HepG2 (cell line): ENCODE measurements around the gene EPHA6. TPM values are rescaled to one million over a fixed set of nuclear protein-coding genes. Genes with fewer than 3 reads are reported as not detected.

Source experiments
- ARNTL ChIP-seq: sonication (generic); formaldehyde crosslinking; IDR thresholded peaks from 2 replicates; pipeline ENCODE4 v1.4.0; 2020; ENCODE audit warnings: mild to moderate bottlenecking, missing genetic modification reagents
- MED13 ChIP-seq: sonication (generic); formaldehyde crosslinking; IDR thresholded peaks from 2 replicates; pipeline ENCODE4 v1.5.0; 2020; ENCODE audit warnings: missing genetic modification reagents
- MIER2 ChIP-seq: IDR thresholded peaks from 2 replicates; pipeline ENCODE4 v1.6.1; 2016; ENCODE audit warnings: missing biosample characterization, missing genetic modification reagents
- MTF1 ChIP-seq: sonication (generic); formaldehyde crosslinking; IDR thresholded peaks from 2 replicates; pipeline ENCODE4 v1.5.0; 2020; ENCODE audit warnings: missing genetic modification reagents
- NAIF1 ChIP-seq: sonication (generic); formaldehyde crosslinking; IDR thresholded peaks from 2 replicates; pipeline ENCODE4 v1.5.0; 2020; ENCODE audit warnings: mild to moderate bottlenecking, missing genetic modification reagents, borderline replicate concordance
- NFE2L2 ChIP-seq: fragments of 150-350 bp; IDR thresholded peaks from 2 replicates; pipeline ENCODE4 v1.6.1; 2014; ENCODE audit warnings: low read length
- POLR2G ChIP-seq: fragments of 200-400 bp; formaldehyde crosslinking; IDR thresholded peaks from 2 replicates; pipeline ENCODE4 v1.6.1; 2018; ENCODE audit warnings: mild to moderate bottlenecking, low read depth, low read length, moderate library complexity
- SMAD9 ChIP-seq: sonication (generic); formaldehyde crosslinking; IDR thresholded peaks from 2 replicates; pipeline ENCODE4 v1.5.1; 2020; ENCODE audit warnings: mild to moderate bottlenecking, missing genetic modification reagents
- SOX6 ChIP-seq, 2 experiments: fragments of 450-650 bp in 1 of 2; sonication (generic) in 1 of 2; formaldehyde crosslinking in 1 of 2; IDR thresholded peaks; 2 replicates each; pipeline versions ENCODE4 v1.4.0 to v1.6.1; 2017 to 2020; ENCODE audit warnings: antibody characterized with exemption in 1 of 2, mild to moderate bottlenecking in 1 of 2, missing genetic modification reagents in 1 of 2
- XRCC5 ChIP-seq: fragments of 200-400 bp; formaldehyde crosslinking; optimal IDR thresholded peaks from 2 replicates; pipeline ENCODE3; 2017; ENCODE audit warnings: mild to moderate bottlenecking, low read length
- ZNF235 ChIP-seq: sonication (generic); formaldehyde crosslinking; IDR thresholded peaks from 2 replicates; pipeline ENCODE4 v1.8.1; 2023; ENCODE audit warnings: mild to moderate bottlenecking, missing genetic modification reagents, borderline replicate concordance
- ZNF543 ChIP-seq: sonication (generic); formaldehyde crosslinking; IDR thresholded peaks from 2 replicates; pipeline ENCODE4 v1.4.0; 2020; ENCODE audit warnings: mild to moderate bottlenecking, missing genetic modification reagents
- ZNF607 ChIP-seq: sonication (generic); formaldehyde crosslinking; IDR thresholded peaks from 2 replicates; pipeline ENCODE4 v1.5.1; 2020; ENCODE audit warnings: missing genetic modification reagents, mild to moderate bottlenecking, borderline replicate concordance
- ZNF713 ChIP-seq: sonication (generic); formaldehyde crosslinking; IDR thresholded peaks from 2 replicates; pipeline ENCODE4 v1.4.0; 2020; ENCODE audit warnings: mild to moderate bottlenecking, missing genetic modification reagents
- ZNF75D ChIP-seq: sonication (generic); formaldehyde crosslinking; IDR thresholded peaks from 2 replicates; pipeline ENCODE4 v1.8.1; 2023; ENCODE audit warnings: missing genetic modification reagents, mild to moderate bottlenecking, borderline replicate concordance
- ZNF841 ChIP-seq: sonication (generic); formaldehyde crosslinking; IDR thresholded peaks from 2 replicates; pipeline ENCODE4 v1.8.1; 2023; ENCODE audit warnings: missing genetic modification reagents, borderline replicate concordance
- ZNF878 ChIP-seq: sonication (generic); formaldehyde crosslinking; IDR thresholded peaks from 2 replicates; pipeline ENCODE4 v1.8.1; 2023; ENCODE audit warnings: mild to moderate bottlenecking, missing genetic modification reagents, moderate library complexity
- ZNF879 ChIP-seq: sonication (generic); formaldehyde crosslinking; IDR thresholded peaks from 2 replicates; pipeline ENCODE4 v1.8.1; 2023; ENCODE audit warnings: missing genetic modification reagents
- polyA plus RNA-seq, 8 experiments: library from polyadenylated mRNA; depleted of rRNA in 3 of 8; stranded (reverse) in 7 of 8; unstranded in 1 of 8; fragments of >200 nt; fragmentation: Illumina TruSeq in 4 of 8; extraction: Trizol in 4 of 8; gene quantifications; 2 replicates each; pipeline versions ENCODE4 v1.2.1 to v1.2.3, GENCODE V29; 2011 to 2016; ENCODE audit warnings: low read depth in 4 of 8, missing spikeins in 1 of 8, mixed read lengths in 1 of 8; ENCODE audit not compliant: insufficient read depth in 1 of 8
- total RNA-seq, 5 experiments: library from RNA; depleted of rRNA; stranded (reverse); fragments of >200 nt; fragmentation: Illumina TruSeq; extraction: Trizol; gene quantifications; 2 replicates each; pipeline ENCODE4 v1.2.3, GENCODE V29; 2016; ENCODE audit warnings: low read depth in 1 of 5
- TF ChIP-seq, protein P1 (sequence below): sonication (generic); formaldehyde crosslinking; IDR thresholded peaks from 2 replicates; pipeline ENCODE4 v1.4.0; 2020; ENCODE audit warnings: mild to moderate bottlenecking, missing genetic modification reagents, borderline replicate concordance
- TF ChIP-seq, protein P2 (sequence below): sonication (generic); formaldehyde crosslinking; IDR thresholded peaks from 2 replicates; pipeline ENCODE4 v1.4.0; 2020; ENCODE audit warnings: missing genetic modification reagents, borderline replicate concordance
- TF ChIP-seq, protein P3 (sequence below): sonication (generic); formaldehyde crosslinking; IDR thresholded peaks from 2 replicates; pipeline ENCODE4 v1.5.0; 2020; ENCODE audit warnings: missing genetic modification reagents
- TF ChIP-seq, protein P4 (sequence below): sonication (generic); formaldehyde crosslinking; IDR thresholded peaks from 2 replicates; pipeline ENCODE4 v1.8.1; 2023; ENCODE audit warnings: mild to moderate bottlenecking, inconsistent platforms, moderate library complexity, missing genetic modification reagents, borderline replicate concordance

EPHA6 gene
- total and polyA plus RNA-seq, 2 of the 13 experiments (the other 11 are each of a cell fraction or from before 2014, with no cell fraction given): not detected

DNA sequence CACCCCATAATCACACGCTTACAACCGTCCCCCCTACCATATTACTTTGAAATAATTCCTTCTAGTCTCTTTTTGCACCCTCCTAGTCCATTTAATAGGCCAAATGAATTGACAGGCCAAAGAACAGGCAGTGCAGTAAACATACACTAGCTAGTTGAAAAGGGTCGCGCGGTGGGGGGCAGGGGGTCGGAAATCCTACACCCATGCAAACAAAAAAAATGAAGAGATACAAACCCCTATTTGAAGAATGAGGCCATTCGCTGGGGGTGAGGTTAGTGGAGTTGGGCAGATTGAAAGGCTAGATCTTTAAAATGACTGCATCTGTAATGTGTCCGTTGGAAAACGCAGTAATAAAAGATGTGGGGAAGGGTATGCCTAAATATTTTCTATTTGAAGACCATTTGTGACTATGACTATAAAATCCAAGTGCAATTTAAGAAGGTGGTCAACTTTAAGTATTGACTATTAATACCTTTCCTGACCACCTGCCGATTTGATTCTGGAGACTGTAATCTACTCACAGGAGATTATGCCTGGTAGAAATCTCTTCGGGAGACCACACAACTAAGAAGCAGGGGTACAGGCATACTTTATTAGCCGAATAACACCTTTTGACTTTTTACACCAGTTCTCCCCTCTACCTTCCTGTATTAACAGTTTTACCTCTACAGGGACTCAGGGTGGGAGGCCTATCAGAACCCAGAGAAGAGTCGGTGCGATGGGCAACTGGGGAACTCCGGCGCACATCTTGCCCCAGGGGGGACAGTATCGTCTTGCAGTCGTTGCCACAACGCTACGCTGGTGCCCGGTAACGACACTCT lies 949.4 kb downstream of the EPHA6 start (continued):
- TF ChIP-seq ZNF607 (CRISPR knock-in tag) (0 out of 2 replicates have a peak, but pooled peaks have one; percentile 15), ZNF235 (CRISPR knock-in tag) (no peak), MIER2 (no peak), ARNTL (peak; percentile 10; the same call in 1 of the 2 replicates), SMAD9 (CRISPR knock-in tag) (no peak), ZNF75D (CRISPR knock-in tag) (no peak), NFE2L2 (no peak), MTF1 (CRISPR knock-in tag) (no peak), NAIF1 (0 out of 2 replicates have a peak, but pooled peaks have one; percentile 10), XRCC5 (no peak), ZNF878 (CRISPR knock-in tag) (no peak), ZNF841 (CRISPR knock-in tag) (no peak), ZNF543 (no peak), POLR2G (no peak), ZNF879 (no peak), ZNF713 (no peak), MED13 (CRISPR knock-in tag) (no peak), SOX6 (IDR thresholded peaks at IDR 0.05) (no peak), SOX6 (CRISPR knock-in tag; IDR thresholded peaks at IDR 0.05) (no peak)
- TF ChIP-seq, protein P1, sequence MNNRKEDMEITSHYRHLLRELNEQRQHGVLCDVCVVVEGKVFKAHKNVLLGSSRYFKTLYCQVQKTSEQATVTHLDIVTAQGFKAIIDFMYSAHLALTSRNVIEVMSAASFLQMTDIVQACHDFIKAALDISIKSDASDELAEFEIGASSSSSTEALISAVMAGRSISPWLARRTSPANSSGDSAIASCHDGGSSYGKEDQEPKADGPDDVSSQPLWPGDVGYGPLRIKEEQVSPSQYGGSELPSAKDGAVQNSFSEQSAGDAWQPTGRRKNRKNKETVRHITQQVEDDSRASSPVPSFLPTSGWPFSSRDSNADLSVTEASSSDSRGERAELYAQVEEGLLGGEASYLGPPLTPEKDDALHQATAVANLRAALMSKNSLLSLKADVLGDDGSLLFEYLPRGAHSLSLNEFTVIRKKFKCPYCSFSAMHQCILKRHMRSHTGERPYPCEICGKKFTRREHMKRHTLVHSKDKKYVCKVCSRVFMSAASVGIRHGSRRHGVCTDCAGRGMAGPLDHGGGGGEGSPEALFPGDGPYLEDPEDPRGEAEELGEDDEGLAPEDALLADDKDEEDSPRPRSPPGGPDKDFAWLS (CRISPR knock-in tag): no peak
- TF ChIP-seq, protein P2, sequence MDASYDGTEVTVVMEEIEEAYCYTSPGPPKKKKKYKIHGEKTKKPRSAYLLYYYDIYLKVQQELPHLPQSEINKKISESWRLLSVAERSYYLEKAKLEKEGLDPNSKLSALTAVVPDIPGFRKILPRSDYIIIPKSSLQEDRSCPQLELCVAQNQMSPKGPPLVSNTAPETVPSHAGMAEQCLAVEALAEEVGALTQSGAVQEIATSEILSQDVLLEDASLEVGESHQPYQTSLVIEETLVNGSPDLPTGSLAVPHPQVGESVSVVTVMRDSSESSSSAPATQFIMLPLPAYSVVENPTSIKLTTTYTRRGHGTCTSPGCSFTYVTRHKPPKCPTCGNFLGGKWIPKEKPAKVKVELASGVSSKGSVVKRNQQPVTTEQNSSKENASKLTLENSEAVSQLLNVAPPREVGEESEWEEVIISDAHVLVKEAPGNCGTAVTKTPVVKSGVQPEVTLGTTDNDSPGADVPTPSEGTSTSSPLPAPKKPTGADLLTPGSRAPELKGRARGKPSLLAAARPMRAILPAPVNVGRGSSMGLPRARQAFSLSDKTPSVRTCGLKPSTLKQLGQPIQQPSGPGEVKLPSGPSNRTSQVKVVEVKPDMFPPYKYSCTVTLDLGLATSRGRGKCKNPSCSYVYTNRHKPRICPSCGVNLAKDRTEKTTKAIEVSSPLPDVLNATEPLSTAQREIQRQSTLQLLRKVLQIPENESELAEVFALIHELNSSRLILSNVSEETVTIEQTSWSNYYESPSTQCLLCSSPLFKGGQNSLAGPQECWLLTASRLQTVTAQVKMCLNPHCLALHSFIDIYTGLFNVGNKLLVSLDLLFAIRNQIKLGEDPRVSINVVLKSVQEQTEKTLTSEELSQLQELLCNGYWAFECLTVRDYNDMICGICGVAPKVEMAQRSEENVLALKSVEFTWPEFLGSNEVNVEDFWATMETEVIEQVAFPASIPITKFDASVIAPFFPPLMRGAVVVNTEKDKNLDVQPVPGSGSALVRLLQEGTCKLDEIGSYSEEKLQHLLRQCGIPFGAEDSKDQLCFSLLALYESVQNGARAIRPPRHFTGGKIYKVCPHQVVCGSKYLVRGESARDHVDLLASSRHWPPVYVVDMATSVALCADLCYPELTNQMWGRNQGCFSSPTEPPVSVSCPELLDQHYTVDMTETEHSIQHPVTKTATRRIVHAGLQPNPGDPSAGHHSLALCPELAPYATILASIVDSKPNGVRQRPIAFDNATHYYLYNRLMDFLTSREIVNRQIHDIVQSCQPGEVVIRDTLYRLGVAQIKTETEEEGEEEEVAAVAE (CRISPR knock-in tag): no peak
- TF ChIP-seq, protein P3, sequence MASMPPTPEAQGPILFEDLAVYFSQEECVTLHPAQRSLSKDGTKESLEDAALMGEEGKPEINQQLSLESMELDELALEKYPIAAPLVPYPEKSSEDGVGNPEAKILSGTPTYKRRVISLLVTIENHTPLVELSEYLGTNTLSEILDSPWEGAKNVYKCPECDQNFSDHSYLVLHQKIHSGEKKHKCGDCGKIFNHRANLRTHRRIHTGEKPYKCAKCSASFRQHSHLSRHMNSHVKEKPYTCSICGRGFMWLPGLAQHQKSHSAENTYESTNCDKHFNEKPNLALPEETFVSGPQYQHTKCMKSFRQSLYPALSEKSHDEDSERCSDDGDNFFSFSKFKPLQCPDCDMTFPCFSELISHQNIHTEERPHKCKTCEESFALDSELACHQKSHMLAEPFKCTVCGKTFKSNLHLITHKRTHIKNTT (CRISPR knock-in tag): no peak
- TF ChIP-seq, protein P4, sequence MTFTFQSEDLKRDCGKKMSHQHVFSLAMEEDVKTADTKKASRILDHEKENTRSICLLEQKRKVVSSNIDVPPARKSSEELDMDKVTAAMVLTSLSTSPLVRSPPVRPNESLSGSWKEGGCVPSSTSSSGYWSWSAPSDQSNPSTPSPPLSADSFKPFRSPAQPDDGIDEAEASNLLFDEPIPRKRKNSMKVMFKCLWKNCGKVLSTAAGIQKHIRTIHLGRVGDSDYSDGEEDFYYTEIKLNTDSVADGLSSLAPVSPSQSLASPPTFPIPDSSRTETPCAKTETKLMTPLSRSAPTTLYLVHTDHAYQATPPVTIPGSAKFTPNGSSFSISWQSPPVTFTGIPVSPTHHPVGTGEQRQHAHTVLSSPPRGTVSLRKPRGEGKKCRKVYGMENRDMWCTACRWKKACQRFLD: no peak
